ENCODE results near the gene THSD7A. TPM values are rescaled to one million over a fixed set of nuclear protein-coding genes. Genes with fewer than 3 reads are reported as not detected.

THSD7A gene
- total and polyA plus RNA-seq, 2 of the 8 experiments (the other 6 are each of a cell fraction or from before 2014, with no cell fraction given): 0.44 to 1.2 TPM

GRCh38 chr7:11355399-11356005 lies 476.5 kb downstream of the THSD7A start:
- Histone ChIP-seq H3K27me3 (replicated peaks in 1 of 4; ENCODE audit: control insufficient read depth in 3 of 4, extremely low read depth in 1 of 4, insufficient read depth in 3 of 4, low read length in 3 of 4) (no peaks in the 10 kb centered on the region), H3K4me2 (ENCODE audit: insufficient read depth in 1 of 2, low read depth in 2 of 2, low read length in 2 of 2) (no peak overlapping the region), H4K8ac (ENCODE audit: extremely low read depth, insufficient read depth, low read length) (no peak overlapping the region), H3K4me3 (ENCODE audit: extremely low read depth in 1 of 4, insufficient read depth in 2 of 4, low read depth in 3 of 4, low read length in 4 of 4) (no peak overlapping the region), H3K23me2 (ENCODE audit: low read depth, low read length) (no peaks in the 10 kb centered on the region), H3K56ac (replicated peaks; ENCODE audit: insufficient read length, low read depth, low read length) (no peak overlapping the region), H3K27ac (ENCODE audit: low read depth, low read length) (no peak overlapping the region), H3K4me1 (replicated peaks in 1 of 4; ENCODE audit: control insufficient read depth in 3 of 4, insufficient read depth in 4 of 4, low read length in 3 of 4) (no peaks in the 10 kb centered on the region), H3K79me2 (ENCODE audit: control insufficient read depth in 1 of 2, insufficient read depth in 2 of 2, low read length in 2 of 2) (no peaks in the 10 kb centered on the region), H4K91ac (replicated peaks; ENCODE audit: insufficient read length, low read length) (no peak overlapping the region), H3K14ac (ENCODE audit: insufficient read length) (no peak overlapping the region), H4K20me1 (replicated peaks in 1 of 2; ENCODE audit: control insufficient read depth in 1 of 2, insufficient read depth in 2 of 2, low read length in 2 of 2) (no peaks in the 10 kb centered on the region), H2BK15ac (ENCODE audit: low read length) (no peak overlapping the region), H4K5ac (ENCODE audit: insufficient read length, low read depth, low read length) (no peak overlapping the region), H3K18ac (ENCODE audit: extremely low read depth, low read length) (no peak overlapping the region), H3K36me3 (ENCODE audit: control insufficient read depth in 2 of 4, insufficient read depth in 4 of 4, low read length in 3 of 4) (no peaks in the 10 kb centered on the region), H2BK12ac (ENCODE audit: low read depth, low read length) (no peak overlapping the region), H3K4ac (replicated peaks; ENCODE audit: insufficient read length, low read depth, low read length) (no peak overlapping the region), H2BK20ac (ENCODE audit: low read length) (no peak overlapping the region), H2BK120ac (replicated peaks; ENCODE audit: low read depth, low read length) (no peak overlapping the region), H3K9me3 (ENCODE audit: insufficient read depth in 2 of 2, low read depth in 1 of 2, low read length in 1 of 2) (no peaks in the 10 kb centered on the region), H3K79me1 (ENCODE audit: low read depth, low read length) (no peaks in the 10 kb centered on the region), H2AK5ac (ENCODE audit: low read depth, low read length) (no peak overlapping the region), H3K9ac (replicated peaks in 1 of 4; ENCODE audit: extremely low read depth in 1 of 4, low read depth in 3 of 4, low read length in 3 of 4) (no peak overlapping the region), H2AFZ (ENCODE audit: low read length) (no peak overlapping the region), H3K23ac (ENCODE audit: insufficient read length) (no peak overlapping the region), H2BK5ac (ENCODE audit: low read depth, low read length) (no peak overlapping the region)
- no peak for TF ChIP-seq CREB1 (IDR thresholded peaks at IDR 0.05)
- no peak for TF ChIP-seq TAF7 (optimal IDR thresholded peaks at IDR 0.05; ENCODE audit: borderline replicate concordance, low read depth, low read length)
- TF ChIP-seq RBBP5 (IDR thresholded peaks at IDR 0.05; ENCODE audit: borderline replicate concordance, low read depth, low read length): no peak
- no peak for TF ChIP-seq GTF2F1 (IDR thresholded peaks at IDR 0.05; ENCODE audit: borderline replicate concordance, low read depth, low read length)
- no peak for TF ChIP-seq PHF8 (conservative IDR thresholded peaks at IDR 0.05; ENCODE audit: low read depth, low read length)
- TF ChIP-seq SUZ12 (IDR thresholded peaks at IDR 0.05; ENCODE audit: low read length): no peak
- TF ChIP-seq TEAD4 (IDR thresholded peaks at IDR 0.05; ENCODE audit: low read depth, low read length): no peak
- no peak for TF ChIP-seq USF2 (IDR thresholded peaks at IDR 0.05; ENCODE audit: low read length)
- TF ChIP-seq SP2 (IDR thresholded peaks at IDR 0.05; ENCODE audit: low read length): no peak
- no peak for TF ChIP-seq TBP (IDR thresholded peaks at IDR 0.05; ENCODE audit: low read depth, low read length)
- TF ChIP-seq EZH2 (IDR thresholded peaks at IDR 0.05; ENCODE audit: low read depth, low read length, severe bottlenecking): no peak
- no peak for TF ChIP-seq JUN (IDR thresholded peaks at IDR 0.05; ENCODE audit: low read depth, low read length)
- TF ChIP-seq FOSL1 (IDR thresholded peaks at IDR 0.05; ENCODE audit: insufficient read depth, low read depth, low read length): no peak
- DNase-seq (ENCODE audit: low read depth in 1 of 2, low spot score in 2 of 2) (no peak), FAIRE-seq (no peak)
- POLR2A ChIA-PET (ENCODE audit: partially characterized antibody): no interaction called here
- 88% methylated on average over 5 of the region's 5 CpGs; no CpG with 5 or more reads in 1 of the 2 experiments for WGBS, 2 experiments (ENCODE audit: extremely low coverage in 1 of 2, insufficient coverage in 1 of 2, insufficient read length in 1 of 2, insufficient replicate concordance in 2 of 2, low coverage in 1 of 2, low lambda C conversion rate in 2 of 2, missing lambda C conversion rate in 1 of 2)
- CTCF ChIA-PET (ENCODE audit: partially characterized antibody): interaction anchor here (0.6 to 3.2 kb wide), 8 partner anchors 10 to 711 kb away, joined by 3 to 14 read pairs (median 3); no protein-coding TSS in a partner anchor

Measured in H1 (cell line).